Measurements from ENCODE around the gene GPC5. TPM values are rescaled to one million over a fixed set of nuclear protein-coding genes. Genes with fewer than 3 reads are reported as not detected.

GPC5 gene
- total RNA-seq, 1 donor from 2014 or later, result 2.5 TPM

GRCh38 chr13:91580749-91581148, 182.3 kb downstream of the GPC5 start:
- Mint-ChIP-seq H3K4me1 (no peaks in the 10 kb centered on the region), H3K27ac (no peak overlapping the region), H3K36me3 (no peaks in the 10 kb centered on the region), H3K9me3 (peaks cover 6% of the 10 kb centered on the region), H3K27me3 (ENCODE audit: low read depth) (no peaks in the 10 kb centered on the region), H3K4me3 (no peak overlapping the region)
- no peak for DNase-seq (ENCODE audit: low spot score in 2 of 2, unreplicated experiment in 2 of 2)
- no peak for TF ChIP-seq CTCF (IDR thresholded peaks at IDR 0.05; ENCODE audit: unreplicated experiment)

- no peaks in the 10 kb centered on the region for H3K36me3 Mint-ChIP-seq
- no peak overlapping the region for H3K4me3 Mint-ChIP-seq
- no peak for DNase-seq (ENCODE audit: low spot score in 2 of 2, unreplicated experiment in 2 of 2)
- no peaks in the 10 kb centered on the region for H3K4me1 Mint-ChIP-seq
- H3K9me3 Mint-ChIP-seq, result peaks cover 6% of the 10 kb centered on the region
- no peak for TF ChIP-seq CTCF (IDR thresholded peaks at IDR 0.05; ENCODE audit: unreplicated experiment)
- H3K27ac Mint-ChIP-seq, result no peak overlapping the region
- peaks cover 2% of the 10 kb centered on the region for H3K27me3 Mint-ChIP-seq (ENCODE audit: low read depth)
These were observed 188.2 kb downstream of the GPC5 start for GRCh38 chr13:91586609-91587008.

- H3K4me1 Mint-ChIP-seq, result no peaks in the 10 kb centered on the region
- no peaks in the 10 kb centered on the region for H3K36me3 Mint-ChIP-seq
- no peak for TF ChIP-seq CTCF (IDR thresholded peaks at IDR 0.05; ENCODE audit: unreplicated experiment)
- H3K4me3 Mint-ChIP-seq, result no peak overlapping the region
- no peak overlapping the region for H3K27ac Mint-ChIP-seq
- peaks cover 13% of the 10 kb centered on the region for H3K9me3 Mint-ChIP-seq
- no peak for DNase-seq (ENCODE audit: low spot score in 2 of 2, unreplicated experiment in 2 of 2)
- H3K27me3 Mint-ChIP-seq (ENCODE audit: low read depth), result peaks cover 2% of the 10 kb centered on the region
These were observed 190.1 kb downstream of the GPC5 start for GRCh38 chr13:91588541-91588940.

GRCh38 chr13:91592056-91593014, 193.9 kb downstream of the GPC5 start:
- Mint-ChIP-seq H3K4me1 (peaks cover 4% of the 10 kb centered on the region), H3K27ac (no peak overlapping the region), H3K9me3 (peaks cover 13% of the 10 kb centered on the region), H3K4me3 (no peak overlapping the region), H3K36me3 (no peaks in the 10 kb centered on the region), H3K27me3 (ENCODE audit: low read depth) (peaks cover 2% of the 10 kb centered on the region)
- no peak for TF ChIP-seq CTCF (IDR thresholded peaks at IDR 0.05; ENCODE audit: unreplicated experiment)
- DNase-seq (ENCODE audit: low spot score in 2 of 2, unreplicated experiment in 2 of 2), result no peak

GRCh38 chr13:91593456-91593855, 195.0 kb downstream of the GPC5 start:
- H3K36me3 Mint-ChIP-seq, result no peaks in the 10 kb centered on the region
- peaks cover 4% of the 10 kb centered on the region for H3K4me1 Mint-ChIP-seq
- no peak overlapping the region for H3K27ac Mint-ChIP-seq
- H3K9me3 Mint-ChIP-seq, result peaks cover 13% of the 10 kb centered on the region
- TF ChIP-seq CTCF (IDR thresholded peaks at IDR 0.05; ENCODE audit: unreplicated experiment), result no peak
- H3K27me3 Mint-ChIP-seq (ENCODE audit: low read depth), result peaks cover 2% of the 10 kb centered on the region
- no peak overlapping the region for H3K4me3 Mint-ChIP-seq
- DNase-seq (ENCODE audit: low spot score in 2 of 2, unreplicated experiment in 2 of 2), result no peak
